B cell (primary cell): ENCODE results near the gene CCDC60. TPM values are rescaled to one million over a fixed set of nuclear protein-coding genes. Genes with fewer than 3 reads are reported as not detected.

Source experiments
- ATAC-seq: fragments of 200-7000 bp; cut with Tn5 transposase; one replicate; pipeline ENCODE4 v1.10.0; 2021; ENCODE audit warnings: low read depth, mild to moderate bottlenecking, moderate number of reproducible peaks, moderate library complexity
- CTCF ChIA-PET: fragments of 350-600 bp; sonication (Branson Sonifier 250); formaldehyde crosslinking; loops from one replicate; lab custom pipeline; 2021; ENCODE audit warnings: antibody characterized with exemption, inconsistent platforms; lab: Charles Lee
- POLR2A ChIA-PET: fragments of 350-600 bp; sonication (Branson Sonifier 250); formaldehyde crosslinking; loops from one replicate; lab custom pipeline; 2021; ENCODE audit warnings: antibody characterized with exemption; lab: Charles Lee
- DNase-seq: peaks from one replicate; pipeline ENCODE4 v3.0.0; 2013
- H2AFZ ChIP-seq: 2 replicates; pipeline ENCODE4 v1.6.1; 2012; ENCODE audit warnings: mild to moderate bottlenecking, low read depth, low read length; ENCODE audit not compliant: insufficient read depth, poor library complexity, severe bottlenecking
- H3K27ac ChIP-seq, 2 donors: 1 replicate in 1 of 2; 2 replicates in 1 of 2; pipeline ENCODE4 v1.5.1; 2012 to 2013; ENCODE audit warnings: low read length in 2 of 2, mild to moderate bottlenecking in 2 of 2, moderate library complexity in 1 of 2
- H3K27me3 ChIP-seq, 4 experiments: fragments of 200-600 bp in 1 of 4; sonication (generic) in 1 of 4; replicated peaks in 1 of 4; 1 replicate in 2 of 4; 2 replicates in 2 of 4; pipeline versions ENCODE4 v1.6.1 to v1.7.0; 2013 to 2016; ENCODE audit warnings: low read length in 3 of 4, mild to moderate bottlenecking in 2 of 4, mixed read lengths in 1 of 4, moderate library complexity in 1 of 4; ENCODE audit not compliant: insufficient read depth in 4 of 4, control insufficient read depth in 3 of 4; ENCODE audit errors: control extremely low read depth in 1 of 4
- H3K36me3 ChIP-seq, 2 experiments: replicated peaks in 1 of 2; 1 replicate in 1 of 2; 2 replicates in 1 of 2; pipeline versions ENCODE4 v1.6.1 to v1.7.1; 2013; ENCODE audit warnings: low read length in 1 of 2; ENCODE audit not compliant: insufficient read depth in 2 of 2, control insufficient read depth in 1 of 2; ENCODE audit errors: control extremely low read depth in 1 of 2, extremely low read depth in 1 of 2
- H3K4me1 ChIP-seq, 2 donors: fragments of 200-600 bp in 1 of 2; sonication (generic) in 1 of 2; 1 replicate in 1 of 2; 2 replicates in 1 of 2; pipeline versions ENCODE4 v1.5.1 to v1.6.1; 2013 to 2017; ENCODE audit warnings: low read length in 2 of 2; ENCODE audit not compliant: control insufficient read depth in 2 of 2, insufficient read depth in 2 of 2
- H3K4me2 ChIP-seq: replicated peaks from 2 replicates; pipeline ENCODE3; 2012; ENCODE audit warnings: mild to moderate bottlenecking, low read depth, low read length; ENCODE audit not compliant: poor library complexity, severe bottlenecking
- H3K4me3 ChIP-seq, 5 experiments: fragments of 200-600 bp in 1 of 5; sonication (generic) in 1 of 5; 1 replicate in 3 of 5; 2 replicates in 2 of 5; pipeline versions ENCODE4 v1.5.1 to v1.7.0; 2011 to 2016; ENCODE audit warnings: low read length in 4 of 5, mild to moderate bottlenecking in 4 of 5, low read depth in 2 of 5, control low read depth in 1 of 5, moderate library complexity in 1 of 5; ENCODE audit not compliant: insufficient read depth in 1 of 5; ENCODE audit errors: control extremely low read depth in 1 of 5, extremely low read depth in 1 of 5
- H3K79me2 ChIP-seq: fragments of 200-600 bp; sonication (generic); one replicate; pipeline ENCODE4 v1.6.0; 2016; ENCODE audit warnings: low read length; ENCODE audit not compliant: control insufficient read depth, insufficient read depth
- H3K9ac ChIP-seq: fragments of 200-600 bp; sonication (generic); 2 replicates; pipeline ENCODE4 v1.6.1; 2017; ENCODE audit warnings: mild to moderate bottlenecking, low read length, moderate library complexity
- H3K9me3 ChIP-seq, 3 donors: one replicate each; pipeline versions ENCODE4 v1.6.1 to v1.7.1; 2013; ENCODE audit warnings: low read length in 2 of 3; ENCODE audit not compliant: control insufficient read depth in 2 of 3, insufficient read depth in 1 of 3; ENCODE audit errors: control extremely low read depth in 1 of 3
- H4K20me1 ChIP-seq: 2 replicates; pipeline ENCODE4 v1.6.0; 2012; ENCODE audit warnings: mild to moderate bottlenecking, low read length; ENCODE audit not compliant: insufficient read depth, control insufficient read depth, poor library complexity, severe bottlenecking
- H3K27ac Mint-ChIP-seq: one replicate; pipeline ENCODE4 v1.8.0; 2021; ENCODE audit warnings: mixed read lengths
- H3K27me3 Mint-ChIP-seq: one replicate; pipeline ENCODE4 v1.8.0; 2021; ENCODE audit warnings: mixed read lengths
- H3K4me1 Mint-ChIP-seq: one replicate; pipeline ENCODE4 v1.8.0; 2021; ENCODE audit warnings: mixed read lengths
- H3K4me3 Mint-ChIP-seq: one replicate; pipeline ENCODE4 v1.8.0; 2021; ENCODE audit warnings: mixed read lengths
- H3K9me3 Mint-ChIP-seq: one replicate; pipeline ENCODE4 v1.8.0; 2022; ENCODE audit warnings: mixed read lengths; ENCODE audit not compliant: insufficient read depth
- CTCF ChIP-seq: fragments of 200-600 bp; IDR thresholded peaks from one replicate; pipeline ENCODE4 v1.8.0; 2022; ENCODE audit warnings: antibody characterized with exemption, mild to moderate bottlenecking
- EZH2 ChIP-seq: IDR thresholded peaks from 2 replicates; pipeline ENCODE4 v1.6.1; 2012; ENCODE audit warnings: borderline replicate concordance, low read depth, mild to moderate bottlenecking, moderate library complexity, low read length; ENCODE audit not compliant: insufficient read depth, poor library complexity, severe bottlenecking
- WGBS: methylation state at CpG from one replicate; pipeline ENCODE4 v1.1.5; 2013; ENCODE audit warnings: missing lambda C conversion rate; ENCODE audit not compliant: insufficient coverage; 5-methylcytosine and 5-hydroxymethylcytosine counted together
- intact Hi-C: fragments of 100-400 bp; cut with micrococcal nuclease; formaldehyde crosslinking; loops from one replicate; pipeline ENCODE4 v1.10.0; 2022
- polyA plus RNA-seq: library from polyadenylated mRNA; depleted of rRNA; stranded (reverse); fragments of >200 nt; gene quantifications from 2 replicates; pipeline ENCODE4 v1.2.3, GENCODE V29; 2012
- total RNA-seq, 2 donors: library from RNA; stranded (reverse); fragments of 120-200 nt in 1 of 2; gene quantifications; 1 replicate in 1 of 2; 2 replicates in 1 of 2; pipeline versions ENCODE4 v1.2.3 to v1.2.4, GENCODE V29; 2013 to 2022

CCDC60 gene
- total and polyA plus RNA-seq, 2 donors (not counting 1 experiment from before 2014, with no cell fraction given), result not detected

DNA sequence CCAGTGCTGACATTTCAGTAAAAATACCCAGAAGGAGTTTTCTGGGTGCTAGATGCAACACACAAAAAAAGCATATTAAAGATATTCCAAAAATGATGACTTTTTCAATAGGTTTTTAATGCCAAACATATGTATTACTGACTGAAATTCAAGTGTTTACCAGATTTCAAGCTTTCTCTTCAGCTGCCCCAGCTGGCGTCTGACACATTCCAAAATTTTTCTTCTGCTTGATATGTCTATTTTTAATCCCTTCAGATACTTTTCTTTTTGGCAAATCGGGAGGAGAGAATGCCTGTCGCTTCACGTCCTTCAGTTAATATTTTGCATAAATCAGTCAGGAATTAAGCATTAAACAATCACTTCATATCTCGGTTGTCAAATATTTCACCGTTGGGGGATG lies 7.1 kb upstream of the CCDC60 start:
- Histone ChIP-seq H3K27me3 (peaks cover 0 to 7% (median 2%) of the 10 kb centered on the region in 4 experiments), H3K36me3 (no peaks in the 10 kb centered on the region), H3K9ac (no peak overlapping the region), H2AFZ (no peak overlapping the region), H3K4me2 (no peak overlapping the region), H4K20me1 (no peaks in the 10 kb centered on the region), H3K27ac (no peak overlapping the region), H3K4me1 (no peaks in the 10 kb centered on the region), H3K79me2 (no peaks in the 10 kb centered on the region), H3K9me3 (no peaks in the 10 kb centered on the region), H3K4me3 (no peak overlapping the region)
- Mint-ChIP-seq H3K27me3 (peaks cover 8% of the 10 kb centered on the region), H3K27ac (no peak overlapping the region), H3K9me3 (peaks cover 3% of the 10 kb centered on the region), H3K4me3 (no peak overlapping the region), H3K4me1 (no peaks in the 10 kb centered on the region)
- POLR2A ChIA-PET, result no interaction called here
- CTCF ChIA-PET, result no interaction called here
- TF ChIP-seq CTCF, result no peak
- TF ChIP-seq EZH2, result no peak
- ATAC-seq, result no peak
- DNase-seq, result no peak
- 100% methylated on average over 1 of the region's 6 CpGs for WGBS
- intact Hi-C loops, result no loop called here

DNA sequence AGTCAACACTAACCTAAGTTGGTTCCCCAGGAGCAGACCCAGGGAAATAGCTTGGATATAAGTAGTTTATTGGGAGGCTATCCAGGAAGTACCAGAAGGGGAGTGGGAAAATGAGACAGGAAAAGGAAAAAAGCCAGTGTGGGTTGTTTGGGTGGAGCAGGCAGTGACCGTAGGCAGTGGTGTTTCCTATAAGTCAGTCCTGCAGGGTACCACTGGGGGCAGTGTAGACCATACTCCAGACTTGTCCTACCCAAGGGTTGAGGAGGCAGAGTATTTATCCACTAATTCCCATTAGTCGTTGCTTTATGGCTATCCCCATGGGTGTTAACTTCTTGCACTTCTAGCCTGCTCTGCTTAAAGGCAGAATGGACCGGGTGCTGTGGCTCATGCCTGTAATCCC lies 6.4 kb upstream of the CCDC60 start:
- H3K4me3 ChIP-seq, result no peak overlapping the region
- H3K9ac ChIP-seq, result no peak overlapping the region
- H3K4me1 ChIP-seq, result no peaks in the 10 kb centered on the region
- no peak for TF ChIP-seq EZH2
- no peak for TF ChIP-seq CTCF
- ATAC-seq (no peak), DNase-seq (no peak)
- intact Hi-C loops, result no loop called here
- POLR2A ChIA-PET, result no interaction called here
- 61% methylated on average over 3 of the region's 3 CpGs for WGBS
- no peak overlapping the region for H2AFZ ChIP-seq
- no peaks in the 10 kb centered on the region for H3K9me3 Mint-ChIP-seq
- H3K4me2 ChIP-seq, result no peak overlapping the region
- H3K79me2 ChIP-seq, result no peaks in the 10 kb centered on the region
- H3K9me3 ChIP-seq, result no peaks in the 10 kb centered on the region
- no peaks in the 10 kb centered on the region for H3K36me3 ChIP-seq
- H3K27me3 Mint-ChIP-seq, result peaks cover 7% of the 10 kb centered on the region
- H3K4me1 Mint-ChIP-seq, result no peaks in the 10 kb centered on the region
- CTCF ChIA-PET, result no interaction called here
- no peaks in the 10 kb centered on the region for H4K20me1 ChIP-seq
- H3K4me3 Mint-ChIP-seq, result no peak overlapping the region
- peaks cover 0 to 7% (median 2%) of the 10 kb centered on the region in 4 experiments for H3K27me3 ChIP-seq
- H3K27ac ChIP-seq, result no peak overlapping the region
- no peak overlapping the region for H3K27ac Mint-ChIP-seq
